IMR-90 (cell line): ENCODE results near the gene TIAM1. TPM values are rescaled to one million over a fixed set of nuclear protein-coding genes. Genes with fewer than 3 reads are reported as not detected.

Source experiments
- ATAC-seq: fragments of 200-7000 bp; cut with Tn5 transposase; 2 replicates; pipeline ENCODE4 v1.9.1; 2020; ENCODE audit warnings: low read depth, mild to moderate bottlenecking, moderate library complexity
- BruUV-seq: library from RNA; stranded (reverse); fragments of 400-500 nt; replicated peaks from 2 replicates; lab custom pipeline; 2021; lab: Mats Ljungman, UMichigan
- CTCF ChIA-PET: fragments of 300-600 bp; formaldehyde crosslinking; extraction: SDS; loops from one replicate; lab custom pipeline; 2021; ENCODE audit warnings: antibody characterized with exemption; lab: Yijun Ruan, JAX
- POLR2A ChIA-PET: fragments of 300-600 bp; sonication (Branson Sonifier 250); formaldehyde crosslinking; loops from one replicate; lab custom pipeline; 2022; ENCODE audit warnings: antibody characterized with exemption; ENCODE audit not compliant: unreplicated experiment; lab: Charles Lee
- DNase-seq: peaks from one replicate; pipeline ENCODE4 v3.0.0; 2013
- H2AFZ ChIP-seq: replicated peaks from 2 replicates; pipeline ENCODE3; 2013; ENCODE audit warnings: low read length, mild to moderate bottlenecking; ENCODE audit not compliant: poor library complexity
- H2AK5ac ChIP-seq: 2 replicates; pipeline ENCODE4 v1.6.1; 2013; ENCODE audit warnings: low read depth, low read length, inconsistent platforms
- H2AK9ac ChIP-seq: replicated peaks from 2 replicates; pipeline ENCODE3; 2013; ENCODE audit warnings: mild to moderate bottlenecking, low read depth, low read length, moderate library complexity; ENCODE audit not compliant: poor library complexity
- H2BK120ac ChIP-seq: 2 replicates; pipeline ENCODE4 v1.6.1; 2013; ENCODE audit warnings: low read depth, low read length, inconsistent platforms
- H2BK15ac ChIP-seq: 3 replicates; pipeline ENCODE4 v1.6.1; 2013; ENCODE audit warnings: low read depth, low read length, inconsistent platforms
- H2BK20ac ChIP-seq: 2 replicates; pipeline ENCODE4 v1.6.1; 2013; ENCODE audit warnings: low read depth, mild to moderate bottlenecking, inconsistent platforms, low read length, moderate library complexity
- H2BK5ac ChIP-seq: 2 replicates; pipeline ENCODE4 v1.6.1; 2013; ENCODE audit warnings: mild to moderate bottlenecking, low read depth, low read length, inconsistent platforms; ENCODE audit not compliant: poor library complexity, severe bottlenecking
- H3K14ac ChIP-seq: replicated peaks from 2 replicates; pipeline ENCODE4 v1.6.1; 2013; ENCODE audit warnings: low read depth, low read length, inconsistent platforms
- H3K18ac ChIP-seq: 2 replicates; pipeline ENCODE4 v1.6.1; 2013; ENCODE audit warnings: low read depth, low read length, control low read depth
- H3K23ac ChIP-seq: 2 replicates; pipeline ENCODE4 v1.6.1; 2013; ENCODE audit warnings: low read depth, low read length, inconsistent platforms
- H3K27ac ChIP-seq: 2 replicates; pipeline ENCODE4 v1.5.1; 2013; ENCODE audit warnings: mild to moderate bottlenecking, control low read depth, low read length; ENCODE audit not compliant: insufficient read depth
- H3K27me3 ChIP-seq: 2 replicates; pipeline ENCODE4 v1.6.1; 2013; ENCODE audit warnings: low read length; ENCODE audit not compliant: control insufficient read depth, insufficient read depth
- H3K36me3 ChIP-seq: 2 replicates; pipeline ENCODE4 v1.6.1; 2013; ENCODE audit warnings: low read length, mixed read lengths; ENCODE audit not compliant: control insufficient read depth, insufficient read depth
- H3K4ac ChIP-seq: 2 replicates; pipeline ENCODE4 v1.6.1; 2013; ENCODE audit warnings: low read depth, low read length, inconsistent platforms
- H3K4me1 ChIP-seq: 2 replicates; pipeline ENCODE4 v1.6.1; 2013; ENCODE audit warnings: low read length, mixed read lengths; ENCODE audit not compliant: control insufficient read depth, insufficient read depth
- H3K4me2 ChIP-seq: 2 replicates; pipeline ENCODE4 v1.6.1; 2013; ENCODE audit warnings: low read depth, mild to moderate bottlenecking, control low read depth, low read length, moderate library complexity
- H3K4me3 ChIP-seq: 2 replicates; pipeline ENCODE4 v1.5.1; 2013; ENCODE audit warnings: low read depth, mild to moderate bottlenecking, control low read depth, low read length, moderate library complexity; ENCODE audit not compliant: insufficient read depth
- H3K56ac ChIP-seq: 2 replicates; pipeline ENCODE4 v1.6.1; 2013; ENCODE audit warnings: low read length, inconsistent platforms; ENCODE audit not compliant: insufficient read depth; ENCODE audit errors: extremely low read depth
- H3K79me1 ChIP-seq, 2 experiments: 2 replicates each; pipeline ENCODE4 v1.6.1; 2013; ENCODE audit warnings: low read length in 2 of 2, inconsistent platforms in 1 of 2, low read depth in 1 of 2
- H3K9ac ChIP-seq: 2 replicates; pipeline ENCODE4 v1.6.1; 2013; ENCODE audit warnings: low read depth, low read length, control low read depth
- H3K9me1 ChIP-seq: 2 replicates; pipeline ENCODE4 v1.6.1; 2013; ENCODE audit warnings: low read length, inconsistent platforms; ENCODE audit not compliant: insufficient read depth
- H3K9me3 ChIP-seq: 2 replicates; pipeline ENCODE4 v1.6.1; 2013; ENCODE audit warnings: low read length; ENCODE audit not compliant: control insufficient read depth, insufficient read depth
- H4K20me1 ChIP-seq: 2 replicates; pipeline ENCODE4 v1.6.1; 2013; ENCODE audit warnings: low read length, inconsistent platforms; ENCODE audit not compliant: insufficient read depth
- H4K5ac ChIP-seq: 2 replicates; pipeline ENCODE4 v1.6.1; 2013; ENCODE audit warnings: mild to moderate bottlenecking, low read depth, low read length, control low read depth
- H4K8ac ChIP-seq, 2 experiments: 2 replicates each; pipeline ENCODE4 v1.6.1; 2013; ENCODE audit warnings: low read depth in 2 of 2, low read length in 2 of 2, control low read depth in 1 of 2, inconsistent platforms in 1 of 2
- H4K91ac ChIP-seq: 2 replicates; pipeline ENCODE4 v1.6.1; 2013; ENCODE audit warnings: low read depth, low read length, inconsistent platforms; ENCODE audit not compliant: insufficient read depth
- BHLHE40 ChIP-seq: fragments of 150-350 bp; IDR thresholded peaks from 2 replicates; pipeline ENCODE4 v1.6.1; 2016; ENCODE audit warnings: mild to moderate bottlenecking, low read depth, low read length
- CEBPB ChIP-seq: IDR thresholded peaks from 2 replicates; pipeline ENCODE4 v1.6.1; 2012; ENCODE audit warnings: low read depth, low read length, improper control_type of control experiment
- CHD1 ChIP-seq: IDR thresholded peaks from 2 replicates; pipeline ENCODE4 v1.6.1; 2012; ENCODE audit warnings: low read depth, low read length, improper control_type of control experiment
- FOS ChIP-seq: fragments of 150-350 bp; IDR thresholded peaks from 2 replicates; pipeline ENCODE4 v1.6.1; 2016; ENCODE audit warnings: low read depth, low read length
- MAFK ChIP-seq: IDR thresholded peaks from 2 replicates; pipeline ENCODE4 v1.6.1; 2012; ENCODE audit warnings: low read depth, low read length, improper control_type of control experiment
- MAZ ChIP-seq: IDR thresholded peaks from 2 replicates; pipeline ENCODE4 v1.6.1; 2012; ENCODE audit warnings: low read depth, mild to moderate bottlenecking, low read length, improper control_type of control experiment, moderate library complexity, borderline replicate concordance
- MXI1 ChIP-seq: IDR thresholded peaks from 2 replicates; pipeline ENCODE4 v1.6.1; 2012; ENCODE audit warnings: low read depth, mild to moderate bottlenecking, low read length, moderate library complexity, borderline replicate concordance
- NFE2L2 ChIP-seq: fragments of 150-350 bp; IDR thresholded peaks from 2 replicates; pipeline ENCODE4 v1.6.1; 2016; ENCODE audit warnings: low read depth, mild to moderate bottlenecking, low read length
- POLR2A ChIP-seq: IDR thresholded peaks from 2 replicates; pipeline ENCODE4 v1.6.1; 2012; ENCODE audit warnings: mild to moderate bottlenecking, low read depth, low read length
- RAD21 ChIP-seq: IDR thresholded peaks from 2 replicates; pipeline ENCODE4 v1.6.1; 2012; ENCODE audit warnings: low read length, improper control_type of control experiment
- RCOR1 ChIP-seq: IDR thresholded peaks from 2 replicates; pipeline ENCODE4 v1.6.1; 2012; ENCODE audit warnings: mild to moderate bottlenecking, low read length, improper control_type of control experiment; ENCODE audit not compliant: insufficient replicate concordance
- RFX5 ChIP-seq: IDR thresholded peaks from 2 replicates; pipeline ENCODE4 v1.8.0; 2012; ENCODE audit warnings: low read depth, mild to moderate bottlenecking, low read length, moderate library complexity
- SMC3 ChIP-seq: fragments of 150-350 bp; IDR thresholded peaks from 2 replicates; pipeline ENCODE4 v1.6.1; 2016; ENCODE audit warnings: low read depth, mild to moderate bottlenecking, antibody characterized with exemption, low read length, moderate library complexity
- WGBS, 2 experiments: methylation state at CpG; one replicate each; pipeline versions ENCODE4 v1.1.5 to v1.1.7; 2013; ENCODE audit warnings: missing lambda C conversion rate in 2 of 2; ENCODE audit not compliant: insufficient read length in 1 of 2; ENCODE audit errors: extremely low coverage in 2 of 2; 5-methylcytosine and 5-hydroxymethylcytosine counted together
- dilution Hi-C: fragments of 300-500 bp; cut with HindIII; formaldehyde crosslinking; loops from one replicate; pipeline ENCODE4 v1.14.3; 2018; ENCODE audit warnings: low sequenced_read_pairs; ENCODE audit not compliant: unreplicated experiment
- in situ Hi-C: fragments of 300-500 bp; cut with MboI; formaldehyde crosslinking; loops from 3 replicates; pipeline ENCODE4 v1.14.3; 2019; ENCODE audit warnings: low sequenced_read_pairs, inconsistent platforms, mixed read lengths
- intact Hi-C: fragments of 100-400 bp; cut with micrococcal nuclease; formaldehyde crosslinking; loops from 2 replicates; pipeline ENCODE4 v1.10.0; 2022
- polyA plus RNA-seq, 3 experiments: library from polyadenylated mRNA; depleted of rRNA; stranded (reverse); fragments of >200 nt; gene quantifications; 2 replicates each; pipeline ENCODE4 v1.2.3, GENCODE V29; 2012; ENCODE audit warnings: low replicate concordance in 1 of 3
- total RNA-seq: library from RNA; depleted of rRNA; stranded (reverse); fragments of >200 nt; gene quantifications from 2 replicates; pipeline ENCODE4 v1.2.3, GENCODE V29; 2012
- TF ChIP-seq, protein P1 (sequence below): fragments of 150-350 bp; IDR thresholded peaks from 2 replicates; pipeline ENCODE4 v1.6.1; 2017; ENCODE audit warnings: mild to moderate bottlenecking, antibody characterized with exemption, low read length, low read depth
- TF ChIP-seq, protein P2 (sequence below): conservative IDR thresholded peaks from 2 replicates; pipeline ENCODE4 v1.5.1; 2012; ENCODE audit warnings: mild to moderate bottlenecking, low read depth, low read length, improper control_type of control experiment
- TF ChIP-seq, protein P3 (sequence below): fragments of 150-350 bp; IDR thresholded peaks from 2 replicates; pipeline ENCODE4 v1.6.1; 2016; ENCODE audit warnings: low read depth, mild to moderate bottlenecking, low read length, moderate library complexity, borderline replicate concordance

Gene TIAM1
- total and polyA plus RNA-seq, 2 of the 4 experiments (the other 2 are of a cell fraction): 2.9 to 9.3 TPM

DNA sequence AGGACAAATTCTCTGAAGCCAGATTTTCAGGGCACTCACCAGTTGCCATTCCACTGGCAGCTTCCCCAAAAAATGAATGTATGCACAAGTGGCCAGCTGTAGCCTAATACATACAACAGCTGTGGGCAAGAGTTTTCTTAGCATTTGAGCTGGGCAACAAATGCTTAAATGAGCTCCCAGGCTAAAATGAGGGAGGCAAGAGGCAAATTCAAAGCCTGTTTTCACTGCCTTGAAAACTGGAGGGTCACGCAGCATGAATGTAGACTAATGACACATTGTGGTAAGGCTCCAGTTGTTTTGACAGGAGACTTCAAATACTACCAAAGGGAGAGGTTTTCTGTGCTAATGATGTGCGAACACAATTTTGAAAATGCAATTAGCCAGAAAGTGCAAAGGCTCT lies 88.2 kb downstream of the TIAM1 start:
- no peak overlapping the region for H3K23ac ChIP-seq
- no peak overlapping the region for H2BK15ac ChIP-seq
- H3K4ac ChIP-seq: no peak overlapping the region
- ATAC-seq: no peak
- no peaks in the 10 kb centered on the region for H3K9me1 ChIP-seq
- no peaks in the 10 kb centered on the region for H3K79me1 ChIP-seq
- H3K9ac ChIP-seq: no peak overlapping the region
- no peak overlapping the region for H4K91ac ChIP-seq
- H2AK5ac ChIP-seq: no peak overlapping the region
- H3K4me1 ChIP-seq: no peaks in the 10 kb centered on the region
- no peak overlapping the region for H2BK20ac ChIP-seq
- no peak overlapping the region for H3K18ac ChIP-seq
- in situ Hi-C loops: no loop called here
- no peak overlapping the region for H4K8ac ChIP-seq
- no peak for TF ChIP-seq RAD21
- no peak for TF ChIP-seq SMC3
- no peak for TF ChIP-seq MAZ
- no peak for TF ChIP-seq MXI1
- TF ChIP-seq CHD1: no peak
- TF ChIP-seq, protein P1, sequence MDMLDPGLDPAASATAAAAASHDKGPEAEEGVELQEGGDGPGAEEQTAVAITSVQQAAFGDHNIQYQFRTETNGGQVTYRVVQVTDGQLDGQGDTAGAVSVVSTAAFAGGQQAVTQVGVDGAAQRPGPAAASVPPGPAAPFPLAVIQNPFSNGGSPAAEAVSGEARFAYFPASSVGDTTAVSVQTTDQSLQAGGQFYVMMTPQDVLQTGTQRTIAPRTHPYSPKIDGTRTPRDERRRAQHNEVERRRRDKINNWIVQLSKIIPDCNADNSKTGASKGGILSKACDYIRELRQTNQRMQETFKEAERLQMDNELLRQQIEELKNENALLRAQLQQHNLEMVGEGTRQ: no peak
- no peak for TF ChIP-seq CEBPB
- no peak for TF ChIP-seq BHLHE40
- TF ChIP-seq RFX5: no peak
- TF ChIP-seq, protein P2, sequence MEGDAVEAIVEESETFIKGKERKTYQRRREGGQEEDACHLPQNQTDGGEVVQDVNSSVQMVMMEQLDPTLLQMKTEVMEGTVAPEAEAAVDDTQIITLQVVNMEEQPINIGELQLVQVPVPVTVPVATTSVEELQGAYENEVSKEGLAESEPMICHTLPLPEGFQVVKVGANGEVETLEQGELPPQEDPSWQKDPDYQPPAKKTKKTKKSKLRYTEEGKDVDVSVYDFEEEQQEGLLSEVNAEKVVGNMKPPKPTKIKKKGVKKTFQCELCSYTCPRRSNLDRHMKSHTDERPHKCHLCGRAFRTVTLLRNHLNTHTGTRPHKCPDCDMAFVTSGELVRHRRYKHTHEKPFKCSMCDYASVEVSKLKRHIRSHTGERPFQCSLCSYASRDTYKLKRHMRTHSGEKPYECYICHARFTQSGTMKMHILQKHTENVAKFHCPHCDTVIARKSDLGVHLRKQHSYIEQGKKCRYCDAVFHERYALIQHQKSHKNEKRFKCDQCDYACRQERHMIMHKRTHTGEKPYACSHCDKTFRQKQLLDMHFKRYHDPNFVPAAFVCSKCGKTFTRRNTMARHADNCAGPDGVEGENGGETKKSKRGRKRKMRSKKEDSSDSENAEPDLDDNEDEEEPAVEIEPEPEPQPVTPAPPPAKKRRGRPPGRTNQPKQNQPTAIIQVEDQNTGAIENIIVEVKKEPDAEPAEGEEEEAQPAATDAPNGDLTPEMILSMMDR: no peak
- no peak for TF ChIP-seq POLR2A
- no peak for TF ChIP-seq FOS
- TF ChIP-seq, protein P3, sequence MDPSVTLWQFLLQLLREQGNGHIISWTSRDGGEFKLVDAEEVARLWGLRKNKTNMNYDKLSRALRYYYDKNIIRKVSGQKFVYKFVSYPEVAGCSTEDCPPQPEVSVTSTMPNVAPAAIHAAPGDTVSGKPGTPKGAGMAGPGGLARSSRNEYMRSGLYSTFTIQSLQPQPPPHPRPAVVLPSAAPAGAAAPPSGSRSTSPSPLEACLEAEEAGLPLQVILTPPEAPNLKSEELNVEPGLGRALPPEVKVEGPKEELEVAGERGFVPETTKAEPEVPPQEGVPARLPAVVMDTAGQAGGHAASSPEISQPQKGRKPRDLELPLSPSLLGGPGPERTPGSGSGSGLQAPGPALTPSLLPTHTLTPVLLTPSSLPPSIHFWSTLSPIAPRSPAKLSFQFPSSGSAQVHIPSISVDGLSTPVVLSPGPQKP: no peak
- no peak for TF ChIP-seq NFE2L2
- TF ChIP-seq RCOR1: no peak
- TF ChIP-seq MAFK: no peak
- dilution Hi-C loops: no loop called here
- H2BK120ac ChIP-seq: no peak overlapping the region
- BruUV-seq: no TSS peak
- H2AFZ ChIP-seq: no peak overlapping the region
- no peak overlapping the region for H2BK5ac ChIP-seq
- no peaks in the 10 kb centered on the region; the same call in 1 of the 2 replicates for H3K27me3 ChIP-seq
- no peak overlapping the region for H3K4me2 ChIP-seq
- H3K9me3 ChIP-seq: no peaks in the 10 kb centered on the region
- DNase-seq: no peak
- H2AK9ac ChIP-seq: no peak overlapping the region
- no peak overlapping the region for H3K56ac ChIP-seq
- intact Hi-C loops: no loop called here
- H3K27ac ChIP-seq: no peak overlapping the region
- no CpG with 5 or more reads among the region's 2 CpGs for WGBS, 2 experiments
- ChIA-PET POLR2A (no interaction called here), CTCF (no interaction called here)
- no peaks in the 10 kb centered on the region for H3K36me3 ChIP-seq
- H3K4me3 ChIP-seq: no peak overlapping the region
- H3K14ac ChIP-seq: no peak overlapping the region
- H4K20me1 ChIP-seq: no peaks in the 10 kb centered on the region
- no peak overlapping the region for H4K5ac ChIP-seq
